Measurements from ENCODE around the gene SLC10A3.

Gene SLC10A3

DNA sequence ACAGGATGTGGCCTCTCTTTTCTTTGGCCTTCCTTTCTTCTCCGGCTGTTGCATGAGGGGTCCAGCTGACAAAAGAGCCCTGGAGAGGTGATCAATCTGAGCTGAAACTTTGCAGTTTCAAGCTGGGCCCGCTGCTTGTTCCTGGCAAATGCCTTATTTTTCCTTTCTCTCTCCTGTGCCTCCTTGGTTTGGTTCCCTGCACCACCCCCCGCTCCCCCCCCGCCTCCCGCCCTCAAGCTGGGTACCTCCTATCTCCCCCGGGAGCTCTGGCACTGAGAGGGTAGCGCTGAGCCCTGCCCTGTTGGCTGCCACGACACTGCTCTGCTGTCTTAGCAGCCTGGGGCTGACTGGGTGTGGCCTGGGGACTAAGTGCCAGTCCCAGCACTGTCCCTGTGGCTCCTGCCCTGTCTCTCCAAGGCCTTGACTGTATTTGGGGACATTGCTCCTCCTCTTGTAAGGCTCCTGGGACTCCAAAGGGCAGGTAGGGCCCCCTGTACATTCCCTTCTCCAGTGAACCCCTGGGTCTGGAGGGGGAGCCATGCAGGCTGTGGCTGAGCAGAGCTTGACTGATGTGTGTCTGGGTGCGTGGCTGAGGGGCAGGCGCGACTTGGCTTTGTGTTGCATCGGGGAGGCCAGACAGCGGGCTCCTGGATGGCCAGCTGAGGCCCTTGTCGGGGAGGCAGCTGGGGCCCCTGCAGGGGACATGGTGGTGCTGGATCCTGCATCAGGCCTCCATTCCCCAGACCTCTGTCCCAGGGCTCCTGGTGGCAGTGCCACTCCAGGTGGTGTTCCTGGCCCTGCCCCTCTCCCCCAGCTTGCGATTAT, 31.3 kb downstream of the SLC10A3 start:
- Histone ChIP-seq H3K27me3 (replicated peaks; ENCODE audit: control insufficient read depth, insufficient read depth, low read length) (no peaks in the 10 kb centered on the region), H3K36me3 (ENCODE audit: control insufficient read depth, insufficient read depth, low read length) (no peaks in the 10 kb centered on the region), H3K4me3 (replicated peaks; ENCODE audit: low read depth, low read length) (peak overlapping the region; percentile 69)
- TF ChIP-seq, protein P1, sequence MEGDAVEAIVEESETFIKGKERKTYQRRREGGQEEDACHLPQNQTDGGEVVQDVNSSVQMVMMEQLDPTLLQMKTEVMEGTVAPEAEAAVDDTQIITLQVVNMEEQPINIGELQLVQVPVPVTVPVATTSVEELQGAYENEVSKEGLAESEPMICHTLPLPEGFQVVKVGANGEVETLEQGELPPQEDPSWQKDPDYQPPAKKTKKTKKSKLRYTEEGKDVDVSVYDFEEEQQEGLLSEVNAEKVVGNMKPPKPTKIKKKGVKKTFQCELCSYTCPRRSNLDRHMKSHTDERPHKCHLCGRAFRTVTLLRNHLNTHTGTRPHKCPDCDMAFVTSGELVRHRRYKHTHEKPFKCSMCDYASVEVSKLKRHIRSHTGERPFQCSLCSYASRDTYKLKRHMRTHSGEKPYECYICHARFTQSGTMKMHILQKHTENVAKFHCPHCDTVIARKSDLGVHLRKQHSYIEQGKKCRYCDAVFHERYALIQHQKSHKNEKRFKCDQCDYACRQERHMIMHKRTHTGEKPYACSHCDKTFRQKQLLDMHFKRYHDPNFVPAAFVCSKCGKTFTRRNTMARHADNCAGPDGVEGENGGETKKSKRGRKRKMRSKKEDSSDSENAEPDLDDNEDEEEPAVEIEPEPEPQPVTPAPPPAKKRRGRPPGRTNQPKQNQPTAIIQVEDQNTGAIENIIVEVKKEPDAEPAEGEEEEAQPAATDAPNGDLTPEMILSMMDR (IDR thresholded peaks at IDR 0.05; ENCODE audit: insufficient read depth, low read length, poor library complexity, severe bottlenecking) = no peak
- DNase-seq (ENCODE audit: extremely low read depth, insufficient read length) = no peak

DNA sequence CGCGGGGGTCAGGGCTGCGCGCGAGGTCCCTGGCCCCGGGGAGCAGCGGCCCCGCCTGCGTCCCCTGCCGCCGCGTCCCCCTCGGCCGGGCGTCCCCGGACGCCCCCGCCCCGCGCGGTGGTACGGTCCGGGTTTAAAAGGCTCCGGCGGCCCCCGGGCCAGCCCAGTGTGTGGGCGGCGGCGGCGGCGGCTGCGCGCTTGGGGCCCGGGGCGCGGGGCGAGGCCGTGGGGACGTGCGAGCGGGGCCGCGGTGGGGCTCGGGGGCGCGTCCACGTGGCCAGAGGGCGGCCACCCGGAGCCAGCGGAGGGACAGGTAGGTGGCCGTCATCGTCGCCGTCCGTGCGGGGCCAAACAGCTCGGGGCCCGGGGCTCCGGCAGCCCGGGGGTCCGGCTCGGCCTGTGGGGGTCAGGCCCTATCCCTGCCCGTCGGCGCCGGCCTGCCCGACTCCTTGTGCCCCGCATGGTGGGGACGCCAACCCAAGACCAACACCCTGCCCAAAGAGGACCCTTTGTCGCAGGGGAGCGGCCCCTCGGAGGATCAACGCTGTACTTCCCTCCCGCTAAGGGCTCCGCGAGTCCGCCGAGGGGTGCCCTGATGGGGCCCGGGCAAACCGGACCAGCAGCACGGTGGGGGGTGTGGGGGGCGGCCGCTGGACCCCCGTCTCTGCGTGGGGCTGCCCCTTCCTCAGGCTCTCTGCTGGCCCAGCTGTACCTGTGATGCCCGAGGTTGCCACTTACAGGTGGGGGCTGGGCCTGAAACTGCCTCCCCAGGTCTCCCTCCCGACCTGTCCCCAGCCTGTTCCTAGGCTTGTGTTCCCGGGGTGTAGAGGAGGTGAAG, 32.1 kb downstream of the SLC10A3 start, which contains the start of gene PLXNA3:
PLXNA3 (plus strand) TSS at position 166 of the 838 bp plus-strand sequence. CDS start 1,903 bp downstream, outside the sequence.
- peak; percentile 67 for DNase-seq (ENCODE audit: extremely low read depth, insufficient read length)
- no peaks in the 10 kb centered on the region for H3K36me3 ChIP-seq (ENCODE audit: control insufficient read depth, insufficient read depth, low read length)
- no peaks in the 10 kb centered on the region for H3K27me3 ChIP-seq (replicated peaks; ENCODE audit: control insufficient read depth, insufficient read depth, low read length)
- TF ChIP-seq, protein P1 (IDR thresholded peaks at IDR 0.05; ENCODE audit: insufficient read depth, low read length, poor library complexity, severe bottlenecking) = no peak
- H3K4me3 ChIP-seq (replicated peaks; ENCODE audit: low read depth, low read length) = peak within 1 kb of the TSS; percentile 69

DNA sequence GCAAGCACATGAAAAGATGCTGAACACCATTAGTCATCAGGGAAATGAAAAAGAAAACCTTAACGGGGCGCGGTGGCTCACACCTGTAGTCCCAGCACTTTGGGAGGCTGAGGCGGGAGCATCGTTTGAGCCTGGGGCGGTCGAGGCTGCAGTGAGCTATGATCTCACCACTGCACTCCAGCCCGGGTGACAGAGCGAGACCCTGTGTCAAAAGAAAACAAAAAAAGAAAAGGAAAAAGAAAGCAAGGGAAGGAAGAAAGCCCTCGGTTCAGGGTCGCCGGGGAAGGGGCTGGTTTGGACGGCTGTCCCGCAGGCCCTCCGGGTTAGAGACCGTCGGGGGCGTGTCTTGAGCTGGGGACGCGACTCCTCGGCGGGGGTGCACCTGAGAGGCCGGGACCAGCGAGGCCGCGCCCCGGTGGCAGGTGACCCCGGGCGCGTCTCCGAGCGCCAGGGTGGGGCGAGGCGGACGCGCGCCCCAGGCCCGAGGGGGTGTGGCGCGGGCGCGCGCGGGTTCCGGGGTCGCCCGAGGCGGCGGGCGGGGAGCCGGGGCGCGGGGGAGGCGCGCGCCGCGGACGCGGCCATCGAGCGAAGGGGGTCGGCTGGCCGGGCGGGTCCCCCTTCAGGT, 32.8 kb downstream of the SLC10A3 start:
- DNase-seq (ENCODE audit: extremely low read depth, insufficient read length) = peak; percentile 74
- TF ChIP-seq, protein P1 (IDR thresholded peaks at IDR 0.05; ENCODE audit: insufficient read depth, low read length, poor library complexity, severe bottlenecking) = no peak
- Histone ChIP-seq H3K27me3 (replicated peaks; ENCODE audit: control insufficient read depth, insufficient read depth, low read length) (no peaks in the 10 kb centered on the region), H3K4me3 (replicated peaks; ENCODE audit: low read depth, low read length) (peak overlapping the region; percentile 55), H3K36me3 (ENCODE audit: control insufficient read depth, insufficient read depth, low read length) (no peaks in the 10 kb centered on the region; the same call in 1 of the 2 replicates)

DNA sequence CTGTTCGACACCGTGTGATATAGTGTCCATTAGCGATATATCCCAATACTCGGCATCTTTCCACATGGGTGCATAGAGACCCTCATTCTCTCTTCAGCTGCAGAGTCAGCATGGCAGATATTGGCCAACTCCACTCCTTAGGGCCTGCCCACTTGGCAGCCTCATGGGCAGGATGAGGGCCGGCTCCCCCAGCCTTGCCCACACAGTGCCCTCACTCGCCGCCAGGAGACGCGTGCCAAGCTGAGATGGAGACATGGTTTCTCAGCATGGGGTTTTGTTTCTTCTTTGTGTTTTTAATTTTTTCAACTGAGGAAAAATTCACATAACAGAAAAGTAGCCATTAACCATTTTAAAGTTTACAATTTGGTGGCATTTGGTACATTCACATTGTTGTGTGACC, 37.6 kb downstream of the SLC10A3 start:
- TF ChIP-seq, protein P1 (IDR thresholded peaks at IDR 0.05; ENCODE audit: insufficient read depth, low read length, poor library complexity, severe bottlenecking) = no peak
- Histone ChIP-seq H3K4me3 (replicated peaks; ENCODE audit: low read depth, low read length) (no peak overlapping the region), H3K36me3 (ENCODE audit: control insufficient read depth, insufficient read depth, low read length) (peaks cover 10% of the 10 kb centered on the region), H3K27me3 (replicated peaks; ENCODE audit: control insufficient read depth, insufficient read depth, low read length) (no peaks in the 10 kb centered on the region)
- DNase-seq (ENCODE audit: extremely low read depth, insufficient read length) = no peak

DNA sequence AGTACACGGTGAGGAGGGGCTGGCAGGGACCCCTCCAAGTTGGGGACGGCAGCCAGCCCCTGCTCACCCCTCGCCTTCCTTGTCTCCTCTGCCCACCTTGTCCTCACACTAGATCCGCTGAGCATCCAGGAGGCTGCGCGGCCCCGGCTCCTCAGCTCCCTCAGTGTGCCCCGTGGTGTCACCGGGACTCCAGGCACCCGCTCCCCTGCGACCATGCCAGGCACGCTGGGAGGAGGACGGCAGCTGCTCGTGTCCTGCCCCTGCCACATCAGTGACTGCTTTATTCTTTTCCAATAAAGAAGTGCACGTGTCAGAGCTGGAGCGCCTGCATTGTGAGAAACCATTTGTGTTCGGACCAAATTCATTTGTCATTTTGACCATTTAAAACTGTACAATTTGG, 40.1 kb downstream of the SLC10A3 start:
- peaks cover 10% of the 10 kb centered on the region for H3K36me3 ChIP-seq (ENCODE audit: control insufficient read depth, insufficient read depth, low read length)
- TF ChIP-seq, protein P1 (IDR thresholded peaks at IDR 0.05; ENCODE audit: insufficient read depth, low read length, poor library complexity, severe bottlenecking) = no peak
- no peak overlapping the region for H3K4me3 ChIP-seq (replicated peaks; ENCODE audit: low read depth, low read length)
- H3K27me3 ChIP-seq (replicated peaks; ENCODE audit: control insufficient read depth, insufficient read depth, low read length) = no peaks in the 10 kb centered on the region
- no peak for DNase-seq (ENCODE audit: extremely low read depth, insufficient read length)
